ENCODE results near the gene TNP2.

Gene TNP2

DNA sequence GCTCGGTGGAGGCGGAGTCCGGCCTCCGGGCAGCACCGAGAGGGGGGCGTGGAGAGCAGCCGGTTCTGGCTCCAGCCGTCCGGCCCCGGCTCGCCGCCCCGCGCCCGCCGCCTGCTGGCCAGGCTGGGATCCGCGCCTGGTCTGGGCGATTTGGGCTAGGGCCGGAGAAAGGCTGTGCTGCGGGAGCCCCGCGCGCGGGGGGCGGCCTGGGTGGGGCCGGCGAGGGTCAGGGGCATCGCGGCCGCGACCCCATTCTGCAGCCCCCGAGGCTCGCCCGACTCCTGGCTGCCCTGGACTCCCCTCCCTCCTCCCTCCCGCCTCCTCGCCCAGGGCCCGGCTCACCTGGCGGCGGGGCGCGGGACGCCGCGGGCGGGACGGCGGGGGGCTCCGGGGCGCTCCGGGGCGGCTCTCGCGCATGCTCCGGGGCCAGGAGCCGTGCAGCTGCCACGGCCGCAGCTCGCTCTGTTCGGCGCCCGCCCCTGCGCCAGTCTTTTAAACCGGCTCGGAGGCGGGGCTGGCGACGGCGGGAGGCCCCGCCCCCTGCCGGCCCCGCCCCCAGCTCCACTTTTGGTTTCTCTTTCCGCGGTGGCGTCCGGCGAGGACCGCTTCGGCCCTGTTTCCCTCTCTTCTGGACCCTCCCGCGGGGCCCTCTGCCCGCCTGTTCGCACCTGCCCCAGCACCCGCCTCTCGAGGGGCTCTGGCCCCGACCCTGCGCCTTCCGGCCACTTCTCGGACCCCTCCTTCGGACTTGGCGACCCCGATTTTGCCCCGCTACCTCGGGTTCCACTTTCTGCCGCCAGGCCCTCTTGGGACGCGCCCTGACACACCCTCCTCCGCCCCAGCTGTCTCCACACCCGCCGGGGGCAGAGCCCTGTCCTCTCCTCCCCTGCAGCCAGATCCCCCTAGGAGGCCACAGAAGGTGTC lies 13.1 kb downstream of the TNP2 start, which contains the start of gene SOCS1:
Gene SOCS1, minus strand, starts transcription at position 468 of the 924 bp plus-strand sequence. CDS start 726 bp downstream, outside the sequence.
- peak; percentile 83 for DNase-seq

DNA sequence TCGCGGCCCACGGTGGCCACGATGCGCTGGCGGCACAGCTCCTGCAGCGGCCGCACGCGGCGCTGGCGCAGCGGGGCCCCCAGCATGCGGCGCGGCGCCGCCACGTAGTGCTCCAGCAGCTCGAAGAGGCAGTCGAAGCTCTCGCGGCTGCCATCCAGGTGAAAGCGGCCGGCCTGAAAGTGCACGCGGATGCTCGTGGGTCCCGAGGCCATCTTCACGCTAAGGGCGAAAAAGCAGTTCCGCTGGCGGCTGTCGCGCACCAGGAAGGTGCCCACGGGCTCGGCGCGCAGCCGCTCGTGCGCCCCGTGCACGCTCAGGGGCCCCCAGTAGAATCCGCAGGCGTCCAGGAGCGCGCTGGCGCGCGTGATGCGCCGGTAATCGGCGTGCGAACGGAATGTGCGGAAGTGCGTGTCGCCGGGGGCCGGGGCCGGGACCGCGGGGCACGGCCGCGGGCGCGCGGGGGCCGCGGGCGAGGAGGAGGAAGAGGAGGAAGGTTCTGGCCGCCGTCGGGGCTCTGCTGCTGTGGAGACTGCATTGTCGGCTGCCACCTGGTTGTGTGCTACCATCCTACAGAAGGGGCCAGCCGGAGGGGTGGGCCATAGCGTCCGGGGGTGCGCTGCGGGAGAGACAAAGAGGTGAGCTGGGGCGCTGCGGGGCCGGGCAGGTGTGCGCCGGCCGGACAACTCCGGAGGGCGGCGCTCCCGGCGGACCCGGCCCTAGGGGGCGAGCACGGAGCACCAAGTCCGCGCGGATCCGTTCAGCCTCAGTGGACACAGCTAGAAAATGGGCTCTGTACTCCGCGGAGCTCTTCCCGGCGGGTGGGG lies 14.0 kb downstream of the TNP2 start:
- peak; percentile 43 for DNase-seq

DNA sequence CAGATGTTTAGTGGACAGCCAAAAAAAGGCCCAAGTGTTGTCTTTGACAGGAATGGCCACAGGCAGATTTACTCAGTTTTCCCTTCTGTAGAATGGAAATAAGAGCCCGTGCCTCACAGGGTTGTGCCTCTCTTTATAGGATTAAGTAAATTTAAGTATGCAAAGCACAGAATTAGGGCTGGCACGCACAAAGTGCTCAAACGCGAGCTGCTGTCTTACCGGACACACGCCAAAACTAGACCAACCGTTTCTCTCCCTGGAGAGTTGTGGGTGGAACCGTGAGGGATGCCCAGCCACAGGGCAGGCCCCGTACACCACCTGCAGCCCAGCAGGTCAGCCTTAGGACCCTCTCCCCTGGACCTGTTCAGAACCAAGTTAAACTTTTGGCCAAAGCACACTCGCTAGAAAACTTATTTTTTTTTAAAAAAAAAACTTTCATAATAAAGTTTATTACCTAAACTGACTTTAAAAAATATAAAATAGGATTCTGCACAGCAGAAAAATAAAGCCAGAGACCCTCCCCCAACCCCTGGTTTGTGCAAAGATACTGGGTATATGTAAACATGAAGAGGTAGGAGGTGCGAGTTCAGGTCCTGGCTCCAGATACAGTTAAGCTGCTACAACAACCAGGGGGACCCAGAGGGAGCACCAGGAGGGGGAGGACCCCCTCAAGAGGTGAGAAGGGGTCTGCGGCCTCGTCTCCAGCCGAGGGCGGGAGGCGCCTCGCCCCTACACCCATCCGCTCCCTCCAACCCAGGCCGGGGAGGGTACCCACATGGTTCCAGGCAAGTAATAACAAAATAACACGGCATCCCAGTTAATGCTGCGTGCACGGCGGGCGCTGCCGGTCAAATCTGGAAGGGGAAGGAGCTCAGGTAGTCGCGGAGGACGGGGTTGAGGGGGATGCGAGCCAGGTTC lies 14.9 kb downstream of the TNP2 start:
- no peak for DNase-seq

DNA sequence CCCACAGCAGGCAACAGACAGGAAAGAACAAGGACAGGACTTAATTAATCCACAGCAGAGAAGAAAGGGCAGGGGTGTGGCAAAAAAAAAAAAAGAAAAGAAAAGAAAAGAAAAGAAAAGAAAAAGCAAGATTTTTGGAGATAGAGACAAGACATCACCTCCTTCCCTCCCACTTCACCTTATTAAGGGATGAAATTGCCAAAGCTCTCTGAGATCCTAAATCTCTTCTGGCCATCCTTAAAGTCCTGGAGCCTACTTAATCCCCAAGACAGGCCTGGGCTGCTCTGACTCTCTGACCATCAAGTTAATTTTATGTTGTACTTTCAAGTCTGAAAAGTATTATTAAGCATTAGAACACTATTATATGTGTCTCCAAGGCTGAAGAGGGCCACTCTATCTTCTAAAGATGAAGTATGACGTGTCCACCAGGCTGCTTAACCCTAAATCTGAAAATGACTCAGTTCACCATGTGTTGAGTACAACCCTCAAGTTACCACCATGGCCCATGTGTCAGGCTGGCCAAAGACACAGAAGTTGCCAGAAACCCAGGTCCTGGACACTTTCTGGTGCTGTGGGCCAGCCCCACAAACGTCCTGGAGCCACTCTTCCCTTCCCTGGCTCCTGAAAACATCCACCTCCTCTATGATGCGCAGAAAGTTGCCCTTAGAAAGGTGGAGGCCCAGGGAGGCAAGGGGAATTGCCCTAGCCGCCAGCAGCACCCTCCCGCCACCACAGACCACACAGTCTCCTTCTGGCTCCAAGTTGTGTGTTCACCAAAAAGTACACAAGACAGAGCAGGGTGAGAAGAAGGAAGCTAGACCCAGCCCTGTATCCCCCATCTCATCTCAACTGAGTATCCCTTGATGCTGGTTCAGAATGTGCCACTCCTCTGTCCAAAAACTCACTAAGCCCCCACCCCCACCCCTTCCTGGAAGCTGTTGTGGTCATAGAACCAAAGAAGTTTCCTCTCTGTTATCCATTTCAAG lies 15.8 kb downstream of the TNP2 start:
- peak; percentile 11 for DNase-seq

DNA sequence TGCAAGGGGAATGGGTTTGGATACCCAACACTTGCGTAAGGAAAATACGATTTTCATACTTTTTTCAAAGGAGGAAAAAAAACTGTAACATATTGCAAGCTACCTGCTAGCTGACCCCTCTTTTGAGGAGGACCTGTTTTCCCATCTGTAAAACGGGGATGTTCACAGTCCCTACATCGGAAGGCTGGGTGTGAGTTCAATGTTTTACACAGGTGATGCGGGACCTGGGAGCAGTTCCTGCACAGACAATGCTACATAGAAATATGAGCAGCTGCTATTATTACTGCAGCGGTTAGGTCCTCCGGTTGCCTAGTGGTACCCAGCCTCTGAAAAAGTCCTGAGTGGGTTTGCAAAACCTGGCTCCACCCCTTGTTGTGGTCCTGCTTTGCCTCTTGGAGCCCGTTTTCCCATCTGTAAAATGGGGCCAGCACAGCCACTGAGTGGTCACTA lies 16.6 kb downstream of the TNP2 start:
- DNase-seq: no peak

DNA sequence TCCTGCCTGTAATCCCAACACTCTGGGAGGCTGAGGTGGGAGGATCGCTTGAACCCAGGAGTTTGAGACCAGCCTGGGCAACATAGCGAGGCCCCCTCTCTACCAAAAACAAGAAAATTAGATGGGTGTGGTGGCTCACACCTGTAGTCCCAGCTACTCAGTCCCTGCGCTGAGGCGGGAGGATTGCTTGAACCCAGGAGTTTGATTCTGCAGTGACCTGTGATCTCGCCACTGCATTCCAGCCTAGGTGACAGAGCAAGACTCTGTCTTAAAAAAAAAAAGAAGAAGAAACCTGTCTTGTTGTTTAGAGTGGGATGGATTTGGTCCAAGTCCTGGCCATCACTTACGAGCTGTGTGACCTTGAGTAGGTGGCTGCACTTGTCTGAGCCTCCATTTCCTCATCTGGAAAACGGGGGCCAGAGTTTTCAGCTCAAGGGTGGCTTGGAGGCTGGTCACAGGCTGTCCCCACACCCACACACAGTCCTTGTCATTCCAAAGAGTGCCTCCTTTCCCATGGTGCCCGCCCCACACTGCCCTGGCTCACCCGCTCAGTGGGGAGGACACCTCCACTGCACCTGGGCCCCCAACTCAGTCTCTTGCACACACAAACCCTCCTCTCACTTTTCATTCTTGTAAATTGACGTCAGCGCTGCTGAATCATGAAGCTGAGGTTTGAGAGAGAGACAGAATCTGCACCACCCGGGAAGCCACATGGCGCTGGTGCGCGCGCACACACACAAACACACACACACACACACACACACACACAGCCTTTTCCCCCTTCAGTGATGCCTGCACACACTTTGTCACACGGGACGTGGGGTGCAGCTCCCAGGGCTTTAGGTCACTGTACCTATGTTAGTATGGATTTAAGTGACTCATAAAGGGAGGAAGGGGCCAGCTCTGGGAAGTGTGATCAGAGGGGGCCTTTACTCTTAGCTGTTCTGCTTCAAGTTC lies 17.3 kb downstream of the TNP2 start:
- DNase-seq: peak; percentile 26

DNA sequence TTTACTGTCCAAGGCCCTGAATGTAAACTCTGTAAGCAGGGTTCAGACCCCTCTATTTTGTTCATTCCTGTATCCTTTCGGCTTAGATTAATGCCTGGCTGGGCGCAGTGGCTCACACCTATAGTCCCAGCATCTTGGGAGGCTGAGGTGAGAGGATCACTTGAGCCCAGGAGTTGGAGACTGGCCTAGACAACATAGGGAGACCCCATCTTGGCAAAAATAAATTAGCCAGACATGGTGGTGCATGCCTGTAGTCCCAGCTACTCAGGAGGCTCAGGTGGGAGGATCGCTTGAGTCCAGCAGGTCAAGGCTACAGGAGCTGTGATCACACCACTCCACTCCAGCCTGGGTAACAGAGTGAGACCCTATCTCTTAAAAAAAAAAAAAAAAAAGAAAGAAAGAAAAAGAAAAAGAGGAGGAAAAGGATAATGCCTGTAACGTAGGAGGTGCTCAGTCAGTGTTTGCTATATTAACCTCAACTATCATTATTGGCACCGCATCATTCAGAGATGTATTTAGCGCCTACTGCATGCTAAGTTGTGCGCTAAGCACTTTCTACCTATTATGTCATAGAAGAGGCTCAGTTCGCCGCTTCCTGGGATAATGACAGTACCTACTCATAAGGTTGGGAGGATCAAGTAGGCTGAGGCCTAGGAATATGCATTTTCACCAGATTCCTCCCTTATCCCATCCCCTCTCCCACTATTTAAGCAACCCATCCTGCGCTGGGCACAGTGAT lies 18.2 kb downstream of the TNP2 start:
- no peak for DNase-seq

DNA sequence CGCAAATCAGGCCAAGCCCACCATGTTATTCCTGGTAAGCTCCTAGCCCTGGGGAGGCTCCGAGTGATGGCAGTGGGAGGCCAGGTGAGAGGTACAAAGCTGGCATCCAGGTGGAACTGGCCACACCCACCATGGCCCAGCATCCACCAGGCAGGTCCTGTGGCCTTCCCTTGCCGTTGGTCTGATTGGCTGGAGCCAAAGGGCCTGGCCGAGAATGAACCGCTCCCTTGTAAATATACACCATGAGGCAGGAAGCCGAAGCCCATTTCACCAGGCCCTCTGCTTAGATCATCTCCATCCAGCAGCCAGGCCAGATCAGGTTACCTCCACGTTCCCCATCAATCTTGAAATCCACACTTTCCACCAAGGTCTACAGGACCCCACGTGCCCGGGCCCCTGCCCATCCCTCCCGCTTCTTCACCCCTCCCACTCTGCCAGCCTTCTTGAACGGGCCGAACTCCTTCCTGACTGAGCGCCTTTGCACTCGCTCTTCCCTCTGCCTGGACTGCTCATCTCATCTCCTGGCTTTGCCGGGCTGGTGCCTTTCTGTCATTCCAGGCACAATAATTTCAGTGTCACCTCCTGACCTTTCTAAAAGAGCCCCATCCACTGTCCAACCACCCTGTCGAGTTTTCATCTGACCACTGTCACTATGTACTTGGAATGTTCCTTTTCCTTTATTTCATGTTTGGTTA lies 18.9 kb downstream of the TNP2 start:
- DNase-seq: no peak

DNA sequence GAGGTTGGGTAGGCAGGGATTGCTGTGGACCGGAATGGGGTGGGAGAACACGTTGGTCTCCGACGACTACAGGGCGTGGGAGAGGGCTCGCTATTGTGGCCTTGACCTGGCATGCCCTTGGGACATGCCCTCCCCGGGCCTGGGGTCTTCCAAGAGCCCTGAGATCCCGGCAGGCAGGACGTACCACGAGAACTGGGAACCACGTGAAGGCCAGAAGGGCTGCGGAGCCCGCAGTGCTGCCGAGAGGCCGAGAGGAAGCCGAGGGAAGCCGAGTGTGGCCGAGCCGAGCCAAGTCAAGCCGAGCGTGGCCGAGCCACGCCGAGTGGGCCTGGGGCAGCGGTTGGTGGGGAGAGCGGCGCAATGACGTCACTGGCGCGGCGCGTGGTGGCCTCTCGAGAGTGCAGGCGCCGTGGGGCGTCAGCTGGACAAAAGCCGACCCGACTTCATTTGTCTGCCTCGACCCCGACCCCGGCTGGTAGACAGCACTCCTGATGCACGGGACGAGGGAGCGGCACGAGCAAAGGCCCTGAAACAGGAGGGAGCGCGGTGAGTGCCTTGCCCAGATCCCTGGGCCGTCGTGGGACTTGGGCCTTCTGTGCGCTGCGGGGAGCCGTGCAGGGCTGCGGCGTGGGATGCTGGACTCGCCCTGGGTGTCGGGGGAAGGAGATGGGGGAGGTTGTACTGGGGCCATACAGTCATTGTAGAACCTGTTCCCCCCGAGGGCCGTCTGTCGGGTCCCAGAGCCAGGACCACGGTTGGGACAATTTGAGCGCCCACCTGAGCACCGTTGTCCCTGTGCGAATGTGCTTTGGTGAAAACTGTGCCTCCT lies 19.7 kb downstream of the TNP2 start:
- DNase-seq: no peak

DNA sequence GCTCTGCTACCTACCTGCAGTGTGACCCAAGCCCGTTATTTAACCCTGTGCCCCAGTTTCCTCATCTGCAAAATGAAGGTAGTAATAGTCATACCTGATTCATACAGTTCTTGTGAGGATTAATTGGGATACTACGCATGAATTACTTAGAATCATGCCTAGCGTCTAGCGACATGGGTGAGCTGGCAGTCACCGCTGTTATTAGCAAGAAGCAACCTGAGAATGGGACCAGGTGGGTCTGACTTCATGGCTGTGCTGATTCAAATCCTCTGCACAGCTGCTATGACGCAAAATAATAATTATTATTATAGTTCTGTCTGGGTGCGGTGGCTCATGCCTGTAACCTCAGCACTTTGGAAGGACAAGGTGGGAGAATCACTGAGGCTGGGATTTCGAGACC lies 21.0 kb downstream of the TNP2 start:
- no peak for DNase-seq

DNA sequence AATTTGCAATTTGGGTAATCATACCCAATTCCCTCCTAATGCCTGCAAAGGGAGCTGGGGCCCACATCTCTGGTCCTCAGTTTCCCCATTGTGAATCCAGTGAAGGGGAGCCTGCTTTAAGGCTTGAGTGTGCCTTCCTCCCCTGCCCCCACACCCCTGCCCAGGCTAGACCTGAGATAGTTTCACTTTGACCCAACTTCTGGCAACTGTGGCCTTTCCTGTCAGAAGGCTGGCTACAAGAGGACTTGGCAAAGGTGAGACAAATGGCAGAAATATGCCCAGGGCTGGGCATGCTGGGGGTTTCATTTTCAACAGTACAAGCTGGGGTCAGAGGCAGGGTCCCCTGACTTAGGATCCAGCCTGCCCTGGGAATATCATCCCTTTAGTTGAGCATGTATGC lies 23.1 kb downstream of the TNP2 start:
- DNase-seq: no peak

DNA sequence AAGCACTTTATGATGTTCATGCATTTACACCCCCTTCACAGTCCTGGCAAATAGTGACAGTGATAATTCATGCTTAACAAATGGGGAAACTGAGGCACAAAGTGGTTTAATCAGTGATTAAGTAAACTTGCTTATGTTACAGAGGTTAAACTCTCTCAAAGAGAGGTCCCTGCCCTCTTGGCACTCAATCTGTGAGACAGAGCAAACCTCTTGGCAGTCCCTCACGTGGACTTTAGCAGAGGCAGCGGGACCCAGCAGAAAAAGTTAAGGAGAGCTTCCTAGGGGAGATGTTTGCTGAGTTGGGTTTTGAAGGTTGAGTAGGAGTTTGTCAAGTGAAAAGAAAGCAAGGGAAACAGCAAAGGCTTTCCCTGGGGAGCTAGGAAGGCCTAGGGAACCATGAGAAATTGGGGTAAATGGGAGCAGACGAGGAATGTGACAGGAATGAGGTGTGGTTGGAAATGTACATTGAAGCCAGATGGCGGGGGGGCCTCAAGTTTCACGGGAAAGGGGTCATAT lies 23.8 kb downstream of the TNP2 start:
- no peak for DNase-seq

DNA sequence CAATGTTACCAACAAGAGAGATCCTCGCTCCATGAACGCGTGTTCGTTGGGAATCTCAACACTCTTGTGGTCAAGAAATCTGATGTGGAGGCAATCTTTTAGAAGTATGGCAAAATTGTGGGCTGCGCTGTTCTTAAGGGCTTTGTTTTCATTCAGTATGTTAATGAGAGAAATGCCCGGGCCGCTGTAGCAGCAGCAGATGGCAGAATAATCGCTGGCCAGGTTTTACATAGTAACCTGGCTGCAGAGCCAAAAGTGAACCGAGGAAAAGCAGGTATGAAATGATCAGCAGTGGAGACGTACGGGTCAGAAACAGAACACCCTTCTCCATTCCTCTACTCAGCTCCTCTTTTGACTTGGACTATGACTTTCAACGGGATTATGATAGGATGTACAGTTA lies 26.5 kb downstream of the TNP2 start:
- no peak for DNase-seq

DNA sequence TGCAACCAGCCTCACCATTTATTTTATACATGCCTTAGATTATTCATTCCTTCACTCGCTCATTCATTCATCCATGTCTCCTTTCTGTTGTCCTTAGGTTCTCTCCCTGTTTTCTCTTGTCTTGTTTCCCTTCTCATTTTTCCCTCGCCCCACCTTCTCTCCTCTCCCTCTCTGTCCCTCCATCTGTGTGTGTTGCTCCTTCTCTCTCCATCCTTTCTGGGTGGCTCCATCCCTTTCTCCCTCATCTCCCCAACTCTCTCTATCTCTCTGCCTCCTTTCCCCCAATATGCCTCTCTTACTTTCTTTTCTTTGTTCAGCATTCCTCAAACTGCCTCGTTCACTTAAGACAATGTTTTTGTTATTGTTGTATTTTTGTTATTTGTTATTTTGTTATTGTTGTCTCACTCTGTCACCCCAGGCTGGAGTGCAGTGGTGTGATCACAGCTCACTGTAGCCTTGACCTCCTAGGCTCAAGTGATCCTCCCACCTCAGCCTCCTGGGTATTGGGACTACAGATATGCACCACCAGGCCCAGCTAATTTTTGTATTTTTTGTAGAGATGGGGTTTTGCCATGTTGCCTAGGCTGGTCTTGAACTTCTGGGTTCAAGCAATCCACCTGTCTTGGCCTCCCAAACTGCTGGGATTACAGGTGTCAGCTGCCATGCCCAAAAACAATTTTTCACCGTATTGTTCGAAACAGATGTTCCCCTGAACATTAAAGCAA lies 27.5 kb downstream of the TNP2 start:
- DNase-seq: no peak

DNA sequence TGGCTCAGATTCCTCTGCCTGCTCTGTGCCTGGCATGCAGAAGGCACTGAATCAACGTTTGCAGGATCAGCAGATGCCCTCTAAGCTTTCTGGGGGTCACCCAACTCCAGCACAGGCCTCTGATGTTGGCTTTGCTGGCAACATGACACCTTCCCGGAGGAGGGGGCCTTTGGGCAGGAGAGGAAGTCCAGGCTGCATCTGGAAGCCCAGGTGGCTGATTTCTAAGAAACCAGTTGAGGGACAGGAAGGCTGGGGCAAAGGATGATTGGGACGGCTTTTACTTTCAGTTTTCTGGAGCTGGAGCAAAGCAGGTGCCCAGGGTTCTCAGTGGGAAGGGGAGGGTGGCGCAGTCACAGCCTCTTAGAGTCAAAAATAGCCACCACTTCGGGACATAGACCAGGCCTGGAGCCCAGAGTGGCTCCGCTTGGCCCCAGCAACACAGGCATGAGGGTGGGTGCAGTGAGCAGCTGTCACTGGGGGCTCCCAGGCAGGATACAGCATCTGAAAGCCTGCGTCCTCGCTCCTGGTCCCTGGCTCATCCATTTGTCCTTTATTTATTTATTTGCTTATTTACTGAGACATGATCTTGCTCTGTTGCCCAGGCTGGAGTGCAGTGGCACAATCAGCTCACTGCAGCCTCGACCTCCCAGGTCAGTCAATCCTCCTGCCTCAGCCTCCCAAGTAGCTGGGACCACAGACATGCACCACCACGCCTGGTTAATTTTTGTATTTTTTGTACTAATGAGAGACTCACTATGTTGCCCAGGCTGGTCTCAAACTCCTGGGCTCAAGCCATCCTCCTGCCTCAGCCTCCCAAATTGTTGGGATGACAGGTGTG lies 28.3 kb downstream of the TNP2 start:
- DNase-seq: no peak
